Endothelial cell of umbilical vein (primary cell): ENCODE data around the gene QRFP.

ENCODE experiments used
- CTCF ChIP-seq, 2 donors: IDR thresholded peaks; 1 replicate in 1 of 2; 2 replicates in 1 of 2; pipeline ENCODE4 v1.5.1; 2011; ENCODE audit warnings: low read length in 2 of 2, mild to moderate bottlenecking in 2 of 2, moderate library complexity in 2 of 2, control low read depth in 1 of 2, inconsistent platforms in 1 of 2, low read depth in 1 of 2; ENCODE audit not compliant: insufficient read depth in 1 of 2; ENCODE audit errors: extremely low read depth in 1 of 2
- EZH2 ChIP-seq: IDR thresholded peaks from 2 replicates; pipeline ENCODE4 v1.6.1; 2012; ENCODE audit warnings: borderline replicate concordance, low read depth, mild to moderate bottlenecking, moderate library complexity, low read length, inconsistent platforms; ENCODE audit not compliant: severe bottlenecking
- GATA2 ChIP-seq: IDR thresholded peaks from 2 replicates; pipeline ENCODE4 v1.7.0; 2011; ENCODE audit warnings: low read depth, mild to moderate bottlenecking, moderate library complexity, mixed read lengths, low read length; ENCODE audit not compliant: insufficient read length, insufficient read depth
- JUN ChIP-seq: IDR thresholded peaks from 2 replicates; pipeline ENCODE4 v1.6.1; 2011; ENCODE audit warnings: borderline replicate concordance, low read depth; ENCODE audit not compliant: insufficient read length, insufficient read depth
- MAX ChIP-seq: IDR thresholded peaks from 2 replicates; pipeline ENCODE4 v1.6.1; 2011; ENCODE audit not compliant: insufficient read depth, insufficient read length
- MYC ChIP-seq: IDR thresholded peaks from one replicate; pipeline ENCODE4 v1.6.1; 2011; ENCODE audit warnings: mild to moderate bottlenecking, low read depth, low read length
- POLR2A ChIP-seq: IDR thresholded peaks from 2 replicates; pipeline ENCODE4 v1.6.1; 2012; ENCODE audit warnings: low read depth, mild to moderate bottlenecking, control low read depth, low read length
- POLR2AphosphoS5 ChIP-seq: IDR thresholded peaks from 2 replicates; pipeline ENCODE4 v1.6.1; 2012; ENCODE audit warnings: low read depth, mild to moderate bottlenecking, control low read depth, low read length, moderate library complexity; ENCODE audit not compliant: insufficient read depth

- no peak for TF ChIP-seq JUN
- TF ChIP-seq CTCF (IDR thresholded peaks at IDR 0.05; ENCODE audit: extremely low read depth in 1 of 2, insufficient read depth in 1 of 2, low read depth in 1 of 2, low read length in 2 of 2) = no peak
- no peak for TF ChIP-seq MAX
- TF ChIP-seq POLR2A = no peak
- TF ChIP-seq POLR2AphosphoS5 = no peak
- TF ChIP-seq EZH2 = no peak
- TF ChIP-seq MYC = no peak
- no peak for TF ChIP-seq GATA2
Observed at GRCh38 chr9:130901498-130902203, 5.0 kb upstream of the QRFP start.
